A673 (cell line): Measurements from ENCODE around the gene PLEKHG4. TPM values are rescaled to one million over a fixed set of nuclear protein-coding genes. Genes with fewer than 3 reads are reported as not detected.

Source experiments
- BruUV-seq: library from RNA; stranded (reverse); fragments of 400-500 nt; replicated peaks from 2 replicates; lab custom pipeline; 2021; lab: Mats Ljungman, UMichigan
- CTCF ChIA-PET: fragments of 300-600 bp; sonication (Branson Sonifier 250); formaldehyde crosslinking; loops from one replicate; lab custom pipeline; 2022; ENCODE audit warnings: antibody characterized with exemption; lab: Charles Lee
- POLR2A ChIA-PET: fragments of 300-600 bp; sonication (Branson Sonifier 250); formaldehyde crosslinking; loops from one replicate; lab custom pipeline; 2022; ENCODE audit warnings: antibody characterized with exemption; ENCODE audit not compliant: low non-redundant PET; lab: Charles Lee
- DNase-seq: peaks from one replicate; pipeline ENCODE4 v3.0.0-alpha.2; 2015; ENCODE audit warnings: low spot score
- H3K27ac ChIP-seq: fragments of 200-600 bp; sonication (generic); 2 replicates; pipeline ENCODE4 v1.5.1; 2016; ENCODE audit warnings: mixed run types, low read depth, mild to moderate bottlenecking, mixed read lengths, antibody characterized with exemption, low read length; ENCODE audit not compliant: poor library complexity, severe bottlenecking
- H3K27me3 ChIP-seq: fragments of 200-600 bp; sonication (generic); replicated peaks from 2 replicates; pipeline ENCODE4 v1.6.1; 2017; ENCODE audit warnings: mixed run types, low read depth, mild to moderate bottlenecking, mixed read lengths, antibody characterized with exemption, low read length; ENCODE audit not compliant: insufficient read depth, poor library complexity
- H3K36me3 ChIP-seq: fragments of 200-600 bp; sonication (generic); 2 replicates; pipeline ENCODE4 v1.6.1; 2016; ENCODE audit warnings: mixed run types, mild to moderate bottlenecking, mixed read lengths, antibody characterized with exemption, low read length; ENCODE audit not compliant: insufficient read depth, poor library complexity, severe bottlenecking
- H3K4me1 ChIP-seq: fragments of 200-600 bp; sonication (generic); 2 replicates; pipeline ENCODE4 v1.6.1; 2017; ENCODE audit warnings: mixed run types, mild to moderate bottlenecking, mixed read lengths, antibody characterized with exemption, low read length; ENCODE audit not compliant: insufficient read depth, poor library complexity, severe bottlenecking
- H3K4me3 ChIP-seq: fragments of 200-600 bp; sonication (generic); 2 replicates; pipeline ENCODE4 v1.5.1; 2016; ENCODE audit warnings: low read depth, mixed run types, mild to moderate bottlenecking, mixed read lengths, low read length; ENCODE audit not compliant: poor library complexity, severe bottlenecking
- H3K9me3 ChIP-seq: fragments of 200-600 bp; sonication (generic); 2 replicates; pipeline ENCODE4 v1.6.1; 2016; ENCODE audit warnings: mixed run types, low read depth, mild to moderate bottlenecking, mixed read lengths, antibody characterized with exemption, low read length; ENCODE audit not compliant: poor library complexity, severe bottlenecking
- CTCF ChIP-seq: fragments of 300-800, 200-600 bp; sonication (generic); conservative IDR thresholded peaks from 2 replicates; pipeline ENCODE4 v1.5.1; 2017; ENCODE audit warnings: low read depth, mild to moderate bottlenecking, antibody characterized with exemption, low read length, moderate library complexity, mixed read lengths
- EZH2 ChIP-seq: fragments of 200-600 bp; sonication (generic); IDR thresholded peaks from 2 replicates; pipeline ENCODE4 v1.6.1; 2017; ENCODE audit warnings: borderline replicate concordance, low read depth, mild to moderate bottlenecking, mixed read lengths, antibody characterized with exemption, low read length; ENCODE audit not compliant: poor library complexity, severe bottlenecking
- intact Hi-C: fragments of 100-400 bp; cut with micrococcal nuclease; formaldehyde crosslinking; loops from one replicate; pipeline ENCODE4 v1.10.0; 2022; ENCODE audit not compliant: unreplicated experiment
- total RNA-seq: library from RNA; stranded (reverse); gene quantifications from 2 replicates; pipeline ENCODE4 v1.2.3, GENCODE V29; 2021

PLEKHG4 gene
- total RNA-seq, 1 experiment from 2014 or later, result 5.8 TPM

DNA sequence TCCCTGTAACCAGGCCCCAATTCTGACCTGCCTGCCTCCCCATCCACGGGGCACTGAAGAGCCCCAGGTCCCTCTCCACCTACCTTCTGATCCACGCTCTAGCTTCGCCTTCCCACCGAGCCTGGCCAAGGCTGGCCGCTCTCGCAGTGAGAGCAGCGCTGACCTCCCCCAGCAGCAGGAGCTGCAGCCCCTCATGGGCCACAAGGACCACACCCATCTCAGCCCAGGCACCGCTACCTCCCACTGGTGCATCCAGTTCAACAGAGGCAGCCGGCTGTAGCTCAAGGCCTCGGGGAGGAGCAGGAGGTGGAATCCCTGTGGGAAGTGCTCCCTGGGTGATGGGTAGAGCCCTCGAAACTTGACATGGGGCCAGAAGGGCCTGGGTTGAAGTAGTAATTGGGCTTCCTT, 8.4 kb upstream of the PLEKHG4 start:
- TF ChIP-seq CTCF, result no peak
- TF ChIP-seq EZH2, result no peak
- Histone ChIP-seq H3K27me3 (no peaks in the 10 kb centered on the region), H3K27ac (no peak overlapping the region), H3K9me3 (no peaks in the 10 kb centered on the region), H3K36me3 (no peaks in the 10 kb centered on the region), H3K4me1 (no peaks in the 10 kb centered on the region), H3K4me3 (no peak overlapping the region)
- no TSS peak for BruUV-seq
- intact Hi-C loops, result no loop called here
- ChIA-PET POLR2A (no interaction called here), CTCF (no interaction called here)
- DNase-seq, result no peak

DNA sequence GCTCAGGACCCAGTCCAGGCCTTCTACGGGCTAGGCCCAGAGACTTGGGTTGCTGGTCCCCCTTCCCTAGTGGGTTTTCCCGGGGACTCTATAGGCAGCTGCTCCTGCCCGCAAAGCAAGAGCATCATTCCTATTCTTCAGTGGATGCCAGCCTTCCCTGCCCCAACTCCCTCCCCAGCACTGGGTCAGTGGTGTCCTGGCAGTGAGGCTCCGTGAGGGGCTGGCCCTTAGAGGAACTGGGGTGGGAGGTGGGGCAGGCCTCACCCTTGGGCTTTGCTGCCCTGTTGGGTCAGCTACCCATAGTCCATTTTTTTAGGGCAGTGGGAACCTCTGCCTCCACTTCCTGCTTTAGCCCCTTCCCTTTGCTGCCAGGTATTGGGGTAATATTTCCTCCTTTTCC, 7.9 kb upstream of the PLEKHG4 start:
- Histone ChIP-seq H3K9me3 (no peaks in the 10 kb centered on the region), H3K36me3 (no peaks in the 10 kb centered on the region), H3K4me1 (no peaks in the 10 kb centered on the region), H3K27me3 (no peaks in the 10 kb centered on the region), H3K27ac (no peak overlapping the region), H3K4me3 (no peak overlapping the region)
- intact Hi-C loops, result no loop called here
- POLR2A ChIA-PET, result no interaction called here
- CTCF ChIA-PET, result no interaction called here
- no peak for DNase-seq
- BruUV-seq, result no TSS peak
- TF ChIP-seq EZH2 (no peak), CTCF (no peak)

GRCh38 chr16:67275321-67275720, 4.0 kb upstream of the PLEKHG4 start:
- Histone ChIP-seq H3K9me3 (no peaks in the 10 kb centered on the region), H3K4me3 (no peak overlapping the region), H3K27me3 (no peaks in the 10 kb centered on the region), H3K4me1 (no peaks in the 10 kb centered on the region), H3K27ac (no peak overlapping the region), H3K36me3 (no peaks in the 10 kb centered on the region)
- no peak for TF ChIP-seq EZH2
- TF ChIP-seq CTCF, result no peak
- no peak for DNase-seq
- POLR2A ChIA-PET, result no interaction called here
- BruUV-seq, result no TSS peak
- intact Hi-C loops, result no loop called here
- CTCF ChIA-PET, result no interaction called here
